MM.1S (cell line): ENCODE measurements around the gene KIFAP3.

ENCODE experiments used
- CTCF ChIP-seq: fragments of 300-600 bp; sonication (generic); IDR thresholded peaks from 2 replicates; pipeline ENCODE4 v1.5.1; 2016; ENCODE audit warnings: antibody characterized with exemption, low read length, mixed read lengths
- EZH2 ChIP-seq: fragments of 300-600 bp; sonication (generic); optimal IDR thresholded peaks from 2 replicates; pipeline ENCODE3; 2017; ENCODE audit warnings: low read depth, mild to moderate bottlenecking, antibody characterized with exemption, low read length, mixed read lengths
- EZH2phosphoT487 ChIP-seq: fragments of 300-600 bp; sonication (generic); IDR thresholded peaks from 2 replicates; pipeline ENCODE4 v1.6.1; 2018; ENCODE audit warnings: antibody characterized with exemption, low read length

- TF ChIP-seq CTCF (no peak), EZH2 (no peak), EZH2phosphoT487 (no peak)
Observed at GRCh38 chr1:169891539-169891885, 183.0 kb downstream of the KIFAP3 start.
